Caco-2 (cell line): ENCODE data around the gene REC8. TPM values are rescaled to one million over a fixed set of nuclear protein-coding genes. Genes with fewer than 3 reads are reported as not detected.

Experiments used
- BruUV-seq: library from RNA; stranded (reverse); fragments of 400-500 nt; replicated peaks from 2 replicates; lab custom pipeline; 2021; lab: Mats Ljungman, UMichigan
- CTCF ChIA-PET: fragments of 300-600 bp; sonication (Branson Sonifier 250); formaldehyde crosslinking; loops from one replicate; lab custom pipeline; 2022; ENCODE audit warnings: antibody characterized with exemption; lab: Charles Lee
- POLR2A ChIA-PET: fragments of 300-600 bp; sonication (Branson Sonifier 250); formaldehyde crosslinking; loops from one replicate; lab custom pipeline; 2022; ENCODE audit warnings: antibody characterized with exemption; lab: Charles Lee
- DNase-seq, 2 experiments: peaks; one replicate each; pipeline versions ENCODE4 v3.0.0 to v3.0.0-alpha.2; 2020 to 2022
- H3K27me3 ChIP-seq: replicated peaks from 2 replicates; pipeline ENCODE4 v1.6.0; 2011; ENCODE audit warnings: low read length; ENCODE audit not compliant: control insufficient read depth, insufficient read depth
- H3K36me3 ChIP-seq: 2 replicates; pipeline ENCODE4 v1.5.1; 2011; ENCODE audit warnings: low read length; ENCODE audit not compliant: control insufficient read depth, insufficient read depth
- H3K4me1 ChIP-seq: fragments of 250-450 bp; sonication (Bioruptor Pico); 2 replicates; pipeline ENCODE4 v1.5.1; 2020; ENCODE audit warnings: mild to moderate bottlenecking
- H3K4me3 ChIP-seq: 2 replicates; pipeline ENCODE4 v1.5.1; 2011; ENCODE audit warnings: low read depth, mild to moderate bottlenecking, control low read depth, low read length
- H3K9me3 ChIP-seq: fragments of 250-450 bp; sonication (Bioruptor Pico); 2 replicates; pipeline ENCODE4 v1.5.1; 2020; ENCODE audit warnings: mild to moderate bottlenecking, moderate library complexity
- H3K27ac Mint-ChIP-seq: one replicate; pipeline ENCODE4 v1.8.0; 2022; ENCODE audit warnings: mixed read lengths; ENCODE audit not compliant: unreplicated experiment
- H3K27me3 Mint-ChIP-seq: one replicate; pipeline ENCODE4 v1.8.0; 2022; ENCODE audit warnings: mixed read lengths; ENCODE audit not compliant: insufficient read depth, unreplicated experiment
- H3K36me3 Mint-ChIP-seq: one replicate; pipeline ENCODE4 v1.8.0; 2022; ENCODE audit warnings: mild to moderate bottlenecking, mixed read lengths; ENCODE audit not compliant: insufficient read depth, unreplicated experiment
- H3K4me1 Mint-ChIP-seq: one replicate; pipeline ENCODE4 v1.8.0; 2022; ENCODE audit warnings: low read depth, mixed read lengths; ENCODE audit not compliant: unreplicated experiment
- H3K4me3 Mint-ChIP-seq: one replicate; pipeline ENCODE4 v1.8.0; 2022; ENCODE audit warnings: mild to moderate bottlenecking, moderate library complexity, mixed read lengths; ENCODE audit not compliant: unreplicated experiment
- H3K9me3 Mint-ChIP-seq: one replicate; pipeline ENCODE4 v1.8.0; 2022; ENCODE audit warnings: mixed read lengths; ENCODE audit not compliant: unreplicated experiment
- intact Hi-C: fragments of 100-400 bp; cut with micrococcal nuclease; formaldehyde crosslinking; loops from one replicate; pipeline ENCODE4 v1.10.0; 2022; ENCODE audit not compliant: unreplicated experiment
- total RNA-seq: library from RNA; stranded (reverse); gene quantifications from 2 replicates; pipeline ENCODE4 v1.2.3, GENCODE V29; 2022
- TF ChIP-seq, protein P1 (sequence below), 2 experiments: fragments of 200-600 bp in 1 of 2; IDR thresholded peaks; 1 replicate in 1 of 2; 2 replicates in 1 of 2; pipeline versions ENCODE4 v1.5.1 to v1.8.0; 2011 to 2022; ENCODE audit warnings: antibody characterized with exemption in 1 of 2, control low read depth in 1 of 2, inconsistent platforms in 1 of 2, low read depth in 1 of 2, low read length in 1 of 2, mild to moderate bottlenecking in 1 of 2, moderate library complexity in 1 of 2; ENCODE audit not compliant: insufficient read depth in 1 of 2, severe bottlenecking in 1 of 2, unreplicated experiment in 1 of 2

Gene REC8
- total RNA-seq, 1 experiment from 2014 or later, result 8.4 TPM

DNA sequence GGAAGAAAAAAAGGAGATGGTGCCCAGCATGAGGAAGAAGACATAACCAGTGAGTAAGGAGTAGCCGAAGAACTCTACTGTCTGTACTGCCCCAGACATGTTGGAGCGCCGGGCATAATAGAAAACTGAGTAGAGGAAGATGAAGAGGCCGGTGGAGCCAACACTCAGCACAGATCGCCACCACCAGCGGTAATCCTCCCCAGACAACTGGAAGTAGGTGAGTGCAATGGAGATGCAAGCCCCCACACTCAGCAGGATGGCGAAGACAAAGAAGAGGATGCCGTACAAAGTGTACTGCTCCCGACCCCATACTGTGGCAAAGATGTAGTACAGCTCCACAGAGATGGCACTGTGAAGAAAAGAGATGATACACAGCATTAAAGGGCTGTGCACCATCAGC lies 17.6 kb downstream of the REC8 start:
- Histone ChIP-seq H3K36me3 (peaks cover 3% of the 10 kb centered on the region), H3K4me3 (no peak overlapping the region), H3K9me3 (no peaks in the 10 kb centered on the region), H3K4me1 (0 out of 2 replicates have a peak, but pooled peaks cover 2% of the 10 kb centered on the region), H3K27me3 (no peaks in the 10 kb centered on the region)
- H3K4me1 Mint-ChIP-seq, result peaks cover 14% of the 10 kb centered on the region
- peak overlapping the region; percentile 94 for H3K27ac Mint-ChIP-seq
- intact Hi-C loops, result loop anchor here (2.0 kb wide), 1 partner anchor 75 kb away; the partner anchor contains the start of genes DCAF11 and NRL
- no peaks in the 10 kb centered on the region for H3K9me3 Mint-ChIP-seq
- H3K36me3 Mint-ChIP-seq, result peaks cover 66% of the 10 kb centered on the region
- TF ChIP-seq, protein P1, sequence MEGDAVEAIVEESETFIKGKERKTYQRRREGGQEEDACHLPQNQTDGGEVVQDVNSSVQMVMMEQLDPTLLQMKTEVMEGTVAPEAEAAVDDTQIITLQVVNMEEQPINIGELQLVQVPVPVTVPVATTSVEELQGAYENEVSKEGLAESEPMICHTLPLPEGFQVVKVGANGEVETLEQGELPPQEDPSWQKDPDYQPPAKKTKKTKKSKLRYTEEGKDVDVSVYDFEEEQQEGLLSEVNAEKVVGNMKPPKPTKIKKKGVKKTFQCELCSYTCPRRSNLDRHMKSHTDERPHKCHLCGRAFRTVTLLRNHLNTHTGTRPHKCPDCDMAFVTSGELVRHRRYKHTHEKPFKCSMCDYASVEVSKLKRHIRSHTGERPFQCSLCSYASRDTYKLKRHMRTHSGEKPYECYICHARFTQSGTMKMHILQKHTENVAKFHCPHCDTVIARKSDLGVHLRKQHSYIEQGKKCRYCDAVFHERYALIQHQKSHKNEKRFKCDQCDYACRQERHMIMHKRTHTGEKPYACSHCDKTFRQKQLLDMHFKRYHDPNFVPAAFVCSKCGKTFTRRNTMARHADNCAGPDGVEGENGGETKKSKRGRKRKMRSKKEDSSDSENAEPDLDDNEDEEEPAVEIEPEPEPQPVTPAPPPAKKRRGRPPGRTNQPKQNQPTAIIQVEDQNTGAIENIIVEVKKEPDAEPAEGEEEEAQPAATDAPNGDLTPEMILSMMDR (IDR thresholded peaks at IDR 0.05; ENCODE audit: insufficient read depth in 1 of 2, low read depth in 1 of 2, low read length in 1 of 2, severe bottlenecking in 1 of 2, unreplicated experiment in 1 of 2), result no peak
- no peaks in the 10 kb centered on the region for H3K27me3 Mint-ChIP-seq
- no TSS peak for BruUV-seq
- ChIA-PET CTCF (interaction anchor here (0.5 kb wide), 1 partner anchor 85 kb away, joined by 9 read pairs; no protein-coding TSS in a partner anchor), POLR2A (interaction anchor here (1.0 to 1.6 kb wide), 5 partner anchors 43 to 96 kb away, joined by 4 to 6 read pairs (median 5); partner anchors contain the start of genes DCAF11, EMC9, NRL and PCK2)
- H3K4me3 Mint-ChIP-seq, result peak overlapping the region; percentile 92
- DNase-seq, result no peak

DNA sequence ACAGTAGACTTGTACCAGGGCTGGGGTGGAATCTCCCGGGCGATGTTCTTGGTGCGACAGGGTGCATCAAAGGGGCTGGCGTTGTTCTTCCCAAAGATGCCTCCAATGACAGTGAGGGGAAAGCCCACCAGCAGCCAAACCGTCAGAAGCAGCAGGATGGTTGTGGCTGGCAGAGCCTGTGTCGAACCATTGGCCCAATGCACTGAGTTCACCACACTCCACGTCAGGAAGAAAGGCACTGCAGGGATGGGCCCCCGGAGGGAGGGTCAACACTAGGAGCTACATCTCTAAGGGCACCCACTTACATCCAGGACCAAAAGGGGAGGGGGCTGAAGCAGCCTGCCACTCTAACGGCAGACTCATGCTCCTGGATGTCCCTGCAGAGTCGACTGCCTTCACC lies 18.5 kb downstream of the REC8 start:
- Mint-ChIP-seq H3K4me1 (peaks cover 14% of the 10 kb centered on the region), H3K36me3 (peaks cover 65% of the 10 kb centered on the region), H3K27ac (no peak overlapping the region), H3K9me3 (no peaks in the 10 kb centered on the region), H3K27me3 (no peaks in the 10 kb centered on the region), H3K4me3 (no peak overlapping the region)
- DNase-seq, result no peak
- H3K27me3 ChIP-seq, result no peaks in the 10 kb centered on the region
- ChIA-PET CTCF (no interaction called here), POLR2A (no interaction called here)
- 0 out of 2 replicates have a peak, but pooled peaks cover 5% of the 10 kb centered on the region for H3K4me1 ChIP-seq
- no TSS peak for BruUV-seq
- intact Hi-C loops, result no loop called here
- H3K9me3 ChIP-seq, result no peaks in the 10 kb centered on the region
- TF ChIP-seq, protein P1 (IDR thresholded peaks at IDR 0.05; ENCODE audit: insufficient read depth in 1 of 2, low read depth in 1 of 2, low read length in 1 of 2, severe bottlenecking in 1 of 2, unreplicated experiment in 1 of 2), result no peak
- H3K36me3 ChIP-seq, result peaks cover 3% of the 10 kb centered on the region
- H3K4me3 ChIP-seq, result no peak overlapping the region

DNA sequence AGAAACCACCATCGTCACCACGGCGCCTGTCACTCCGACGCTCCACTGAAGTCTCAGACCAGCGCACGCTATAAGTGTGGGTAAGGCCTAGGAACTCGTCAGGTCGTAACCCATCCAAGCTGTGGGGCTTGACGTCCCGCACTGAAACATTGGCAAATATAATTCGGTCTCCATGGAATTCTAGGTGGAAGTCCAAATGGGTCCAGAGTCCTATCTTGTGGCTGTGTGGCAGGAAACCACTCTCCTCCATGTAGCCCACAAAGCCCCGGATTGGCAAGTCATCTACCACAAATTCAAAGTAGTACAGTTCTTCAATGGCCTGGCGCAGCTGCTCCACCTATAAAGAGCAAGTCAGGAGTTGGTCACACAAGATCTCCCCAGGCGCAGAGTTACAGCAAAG lies 21.1 kb downstream of the REC8 start:
- no peaks in the 10 kb centered on the region for H3K36me3 ChIP-seq

More for the DNA sequence above, 21.1 kb downstream of the REC8 start:
- H3K4me1 ChIP-seq, result 0 out of 2 replicates have a peak, but pooled peaks cover 9% of the 10 kb centered on the region
- Mint-ChIP-seq H3K4me1 (peaks cover 7% of the 10 kb centered on the region), H3K27me3 (no peaks in the 10 kb centered on the region), H3K9me3 (no peaks in the 10 kb centered on the region), H3K36me3 (peaks cover 51% of the 10 kb centered on the region), H3K27ac (no peak overlapping the region), H3K4me3 (no peak overlapping the region)
- BruUV-seq, result no TSS peak
- TF ChIP-seq, protein P1 (IDR thresholded peaks at IDR 0.05; ENCODE audit: insufficient read depth in 1 of 2, low read depth in 1 of 2, low read length in 1 of 2, severe bottlenecking in 1 of 2, unreplicated experiment in 1 of 2), result no peak
- intact Hi-C loops, result no loop called here
- no peak overlapping the region for H3K4me3 ChIP-seq
- ChIA-PET POLR2A (no interaction called here), CTCF (no interaction called here)
- no peak for DNase-seq
- no peaks in the 10 kb centered on the region for H3K9me3 ChIP-seq
- no peaks in the 10 kb centered on the region for H3K27me3 ChIP-seq
